Esophagus (tissue), 2 donors: ENCODE data around the gene SYNPR. TPM values are rescaled to one million over a fixed set of nuclear protein-coding genes. Genes with fewer than 3 reads are reported as not detected.

ENCODE experiments used
- H3K27ac ChIP-seq, 2 donors: one replicate each; pipeline ENCODE4 v1.5.1; 2013; ENCODE audit warnings: low read depth in 2 of 2, mild to moderate bottlenecking in 2 of 2, inconsistent platforms in 1 of 2, low read length in 1 of 2, moderate library complexity in 1 of 2
- H3K27me3 ChIP-seq, 2 donors: one replicate each; pipeline ENCODE4 v1.6.1; 2013; ENCODE audit warnings: low read length in 2 of 2, control low read depth in 1 of 2, mild to moderate bottlenecking in 1 of 2; ENCODE audit not compliant: insufficient read depth in 2 of 2, control insufficient read depth in 1 of 2
- H3K36me3 ChIP-seq, 2 donors: one replicate each; pipeline ENCODE4 v1.6.1; 2013; ENCODE audit warnings: low read length in 1 of 2; ENCODE audit not compliant: control insufficient read depth in 2 of 2, insufficient read depth in 2 of 2
- H3K4me1 ChIP-seq, 2 donors: one replicate each; pipeline ENCODE4 v1.6.1; 2013; ENCODE audit warnings: low read length in 1 of 2; ENCODE audit not compliant: control insufficient read depth in 2 of 2, insufficient read depth in 2 of 2
- H3K4me3 ChIP-seq, 2 donors: one replicate each; pipeline ENCODE4 v1.5.1; 2013; ENCODE audit warnings: low read length in 2 of 2, mild to moderate bottlenecking in 2 of 2, low read depth in 1 of 2, moderate library complexity in 1 of 2
- H3K9me3 ChIP-seq, 2 donors: one replicate each; pipeline ENCODE4 v1.6.1; 2013; ENCODE audit warnings: mild to moderate bottlenecking in 2 of 2, low read depth in 1 of 2, low read length in 1 of 2, moderate library complexity in 1 of 2; ENCODE audit not compliant: control insufficient read depth in 2 of 2, insufficient read depth in 1 of 2
- WGBS, 2 donors: extraction: QIAGEN DNeasy Blood & Tissue Kit; methylation state at CpG; one replicate each; pipeline ENCODE4 v1.1.7; 2013; 5-methylcytosine and 5-hydroxymethylcytosine counted together
- polyA plus RNA-seq, 2 donors: library from polyadenylated mRNA; stranded (reverse); fragments of 200-250 nt; gene quantifications; one replicate each; pipeline ENCODE4 v1.2.3, GENCODE V29; 2013
- donor health status: healthy with polysubstance abuse.
- donor health status: Bipolar disorder and iron deficiency.

The SYNPR gene
- not detected for polyA plus RNA-seq

GRCh38 chr3:63278171-63279004 lies at the start of gene SYNPR:
SYNPR (plus strand) TSS chr3:63278308.
- peaks cover 0 to 2% of the 10 kb centered on the region in 2 donors for H3K9me3 ChIP-seq
- peaks cover 0 to 9% of the 10 kb centered on the region in 2 donors for H3K27me3 ChIP-seq
- H3K27ac ChIP-seq = no peak within 1 kb of the TSS
- no peaks in the 10 kb centered on the region for H3K4me1 ChIP-seq
- H3K36me3 ChIP-seq = no peaks in the 10 kb centered on the region
- WGBS, 2 donors = 5 to 6% methylated on average over 45 of the region's 45 CpGs
- H3K4me3 ChIP-seq = no peak within 1 kb of the TSS

GRCh38 chr3:63228677-63229076 lies 49.4 kb upstream of the SYNPR start:
- Histone ChIP-seq H3K4me1 (no peaks in the 10 kb centered on the region), H3K36me3 (no peaks in the 10 kb centered on the region), H3K9me3 (no peaks in the 10 kb centered on the region), H3K27ac (no peak overlapping the region), H3K4me3 (no peak overlapping the region), H3K27me3 (no peaks in the 10 kb centered on the region)
- WGBS, 2 donors = 9 to 10% methylated on average over 6 of the region's 6 CpGs

GRCh38 chr3:63230146-63230545 lies 48.0 kb upstream of the SYNPR start:
- Histone ChIP-seq H3K4me3 (no peak overlapping the region), H3K27me3 (no peaks in the 10 kb centered on the region), H3K27ac (no peak overlapping the region), H3K36me3 (no peaks in the 10 kb centered on the region), H3K4me1 (no peaks in the 10 kb centered on the region), H3K9me3 (no peaks in the 10 kb centered on the region)

GRCh38 chr3:63231643-63232042 lies 46.5 kb upstream of the SYNPR start:
- whole genome bisulfite sequencing, 2 donors = 55 to 56% methylated on average over 2 of the region's 2 CpGs
- Histone ChIP-seq H3K4me3 (no peak overlapping the region), H3K9me3 (no peaks in the 10 kb centered on the region), H3K27ac (no peak overlapping the region), H3K27me3 (no peaks in the 10 kb centered on the region), H3K36me3 (no peaks in the 10 kb centered on the region), H3K4me1 (no peaks in the 10 kb centered on the region)

GRCh38 chr3:63232764-63233396 lies 45.2 kb upstream of the SYNPR start:
- no peaks in the 10 kb centered on the region for H3K9me3 ChIP-seq
- WGBS, 2 donors = 62 to 63% methylated on average over 3 of the region's 3 CpGs
- H3K27ac ChIP-seq = no peak overlapping the region
- no peaks in the 10 kb centered on the region for H3K27me3 ChIP-seq
- H3K4me1 ChIP-seq = no peaks in the 10 kb centered on the region
- no peak overlapping the region for H3K4me3 ChIP-seq
- H3K36me3 ChIP-seq = no peaks in the 10 kb centered on the region

- Histone ChIP-seq H3K4me3 (no peak overlapping the region), H3K36me3 (no peaks in the 10 kb centered on the region), H3K27ac (no peak overlapping the region), H3K9me3 (no peaks in the 10 kb centered on the region), H3K27me3 (no peaks in the 10 kb centered on the region), H3K4me1 (no peaks in the 10 kb centered on the region)
- 55 to 58% methylated on average over 5 of the region's 5 CpGs for WGBS, 2 donors
These were observed 37.7 kb upstream of the SYNPR start for GRCh38 chr3:63240381-63240902.

GRCh38 chr3:63242124-63242523 lies 36.0 kb upstream of the SYNPR start:
- H3K36me3 ChIP-seq = no peaks in the 10 kb centered on the region
- no peaks in the 10 kb centered on the region for H3K27me3 ChIP-seq
- H3K4me1 ChIP-seq = no peaks in the 10 kb centered on the region
- H3K9me3 ChIP-seq = no peaks in the 10 kb centered on the region
- WGBS, 2 donors = 66 to 75% methylated on average over 2 of the region's 2 CpGs
- no peak overlapping the region for H3K4me3 ChIP-seq
- no peak overlapping the region for H3K27ac ChIP-seq

GRCh38 chr3:63244486-63244885 lies 33.6 kb upstream of the SYNPR start:
- H3K4me3 ChIP-seq = no peak overlapping the region
- 93 to 95% methylated on average over 3 of the region's 3 CpGs for WGBS, 2 donors
- no peaks in the 10 kb centered on the region for H3K4me1 ChIP-seq
- no peaks in the 10 kb centered on the region for H3K9me3 ChIP-seq
- peaks cover 0 to 5% of the 10 kb centered on the region in 2 donors for H3K27me3 ChIP-seq
- H3K36me3 ChIP-seq = no peaks in the 10 kb centered on the region
- H3K27ac ChIP-seq = no peak overlapping the region

- no peaks in the 10 kb centered on the region for H3K36me3 ChIP-seq
- H3K9me3 ChIP-seq = no peaks in the 10 kb centered on the region
- WGBS, 2 donors = 41 to 48% methylated on average over 1 of the region's 1 CpG
- no peaks in the 10 kb centered on the region for H3K4me1 ChIP-seq
- H3K27me3 ChIP-seq = peaks cover 0 to 5% of the 10 kb centered on the region in 2 donors
- H3K4me3 ChIP-seq = no peak overlapping the region
- no peak overlapping the region for H3K27ac ChIP-seq
These were observed 32.3 kb upstream of the SYNPR start for GRCh38 chr3:63245726-63246241.
